ENCODE data around the gene HNRNPH2.
A peak's percentile ranks its signal among the peaks of the same experiment; 100 is the strongest.

The HNRNPH2 gene

GRCh38 chrX:101449279-101449678 is 41.3 kb downstream of the HNRNPH2 start:
- H3K4me3 ChIP-seq (ENCODE audit: low read depth, low read length), result no peak overlapping the region
- in situ Hi-C loops (cut with HindIII; ENCODE audit: low sequenced_read_pairs), result no loop called here
- no peak for DNase-seq (ENCODE audit: low read depth, low spot score)
- TF ChIP-seq, protein P1, sequence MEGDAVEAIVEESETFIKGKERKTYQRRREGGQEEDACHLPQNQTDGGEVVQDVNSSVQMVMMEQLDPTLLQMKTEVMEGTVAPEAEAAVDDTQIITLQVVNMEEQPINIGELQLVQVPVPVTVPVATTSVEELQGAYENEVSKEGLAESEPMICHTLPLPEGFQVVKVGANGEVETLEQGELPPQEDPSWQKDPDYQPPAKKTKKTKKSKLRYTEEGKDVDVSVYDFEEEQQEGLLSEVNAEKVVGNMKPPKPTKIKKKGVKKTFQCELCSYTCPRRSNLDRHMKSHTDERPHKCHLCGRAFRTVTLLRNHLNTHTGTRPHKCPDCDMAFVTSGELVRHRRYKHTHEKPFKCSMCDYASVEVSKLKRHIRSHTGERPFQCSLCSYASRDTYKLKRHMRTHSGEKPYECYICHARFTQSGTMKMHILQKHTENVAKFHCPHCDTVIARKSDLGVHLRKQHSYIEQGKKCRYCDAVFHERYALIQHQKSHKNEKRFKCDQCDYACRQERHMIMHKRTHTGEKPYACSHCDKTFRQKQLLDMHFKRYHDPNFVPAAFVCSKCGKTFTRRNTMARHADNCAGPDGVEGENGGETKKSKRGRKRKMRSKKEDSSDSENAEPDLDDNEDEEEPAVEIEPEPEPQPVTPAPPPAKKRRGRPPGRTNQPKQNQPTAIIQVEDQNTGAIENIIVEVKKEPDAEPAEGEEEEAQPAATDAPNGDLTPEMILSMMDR (IDR thresholded peaks at IDR 0.05; ENCODE audit: low read depth, low read length), result no peak

GRCh38 chrX:101450085-101450484 is 42.1 kb downstream of the HNRNPH2 start:
- in situ Hi-C loops (cut with HindIII; ENCODE audit: low sequenced_read_pairs), result no loop called here
- TF ChIP-seq, protein P1 (IDR thresholded peaks at IDR 0.05; ENCODE audit: low read depth, low read length), result no peak
- no peak for DNase-seq (ENCODE audit: low read depth, low spot score)

GRCh38 chrX:101450961-101451360 is 42.9 kb downstream of the HNRNPH2 start:
- in situ Hi-C loops (cut with HindIII; ENCODE audit: low sequenced_read_pairs), result no loop called here
- DNase-seq (ENCODE audit: low read depth, low spot score), result no peak
- TF ChIP-seq, protein P1 (IDR thresholded peaks at IDR 0.05; ENCODE audit: low read depth, low read length), result no peak
- H3K4me3 ChIP-seq (ENCODE audit: low read depth, low read length), result no peak overlapping the region

More at GRCh38 chrX:101450085-101450484, 42.1 kb downstream of the HNRNPH2 start:
- H3K4me3 ChIP-seq (ENCODE audit: low read depth, low read length), result no peak overlapping the region

- DNase-seq (ENCODE audit: low read depth, low spot score), result no peak
- H3K4me3 ChIP-seq (ENCODE audit: low read depth, low read length), result no peak overlapping the region
- in situ Hi-C loops (cut with HindIII; ENCODE audit: low sequenced_read_pairs), result no loop called here
- TF ChIP-seq, protein P1 (IDR thresholded peaks at IDR 0.05; ENCODE audit: low read depth, low read length), result no peak
These were observed 44.0 kb downstream of the HNRNPH2 start for GRCh38 chrX:101452056-101452455.

GRCh38 chrX:101460669-101461068 is 52.6 kb downstream of the HNRNPH2 start:
- no peak for DNase-seq (ENCODE audit: low read depth, low spot score)
- no peak overlapping the region for H3K4me3 ChIP-seq (ENCODE audit: low read depth, low read length)
- in situ Hi-C loops (cut with HindIII; ENCODE audit: low sequenced_read_pairs), result no loop called here
- TF ChIP-seq, protein P1 (IDR thresholded peaks at IDR 0.05; ENCODE audit: low read depth, low read length), result no peak

GRCh38 chrX:101462892-101463291 is 54.9 kb downstream of the HNRNPH2 start:
- H3K4me3 ChIP-seq (ENCODE audit: low read depth, low read length), result no peak overlapping the region
- peak; percentile 22 for DNase-seq (ENCODE audit: low read depth, low spot score)
- TF ChIP-seq, protein P1 (IDR thresholded peaks at IDR 0.05; ENCODE audit: low read depth, low read length), result peak; percentile 42
- in situ Hi-C loops (cut with HindIII; ENCODE audit: low sequenced_read_pairs), result no loop called here

Measured in astrocyte of the spinal cord (primary cell).